Measurements from ENCODE around the gene ERAL1. TPM values are rescaled to one million over a fixed set of nuclear protein-coding genes. Genes with fewer than 3 reads are reported as not detected.

ERAL1 gene
- total and polyA plus RNA-seq, 2 of the 4 experiments (the other 2 are of a cell fraction), result 34.1 to 62.3 TPM

- no peaks in the 10 kb centered on the region for H3K4me1 ChIP-seq (ENCODE audit: control insufficient read depth, insufficient read depth, low read length)
- dilution Hi-C loops (cut with HindIII; ENCODE audit: low sequenced_read_pairs, unreplicated experiment) (no loop called here), in situ Hi-C loops (cut with MboI; ENCODE audit: low sequenced_read_pairs) (no loop called here), intact Hi-C loops (cut with micrococcal nuclease) (no loop called here)
- no peak overlapping the region for H2AK5ac ChIP-seq (ENCODE audit: low read depth, low read length)
- TF ChIP-seq CEBPB (IDR thresholded peaks at IDR 0.05; ENCODE audit: low read depth, low read length) (no peak), POLR2A (IDR thresholded peaks at IDR 0.05; ENCODE audit: low read depth, low read length) (no peak), CTCF (conservative IDR thresholded peaks at IDR 0.05; ENCODE audit: low read depth, low read length) (no peak), RAD21 (IDR thresholded peaks at IDR 0.05; ENCODE audit: low read length) (no peak), ELK1 (IDR thresholded peaks at IDR 0.05; ENCODE audit: borderline replicate concordance, low read depth, low read length) (no peak), RFX5 (IDR thresholded peaks at IDR 0.05; ENCODE audit: low read depth, low read length) (no peak), NFE2L2 (IDR thresholded peaks at IDR 0.05; ENCODE audit: low read depth, low read length) (no peak), USF2 (IDR thresholded peaks at IDR 0.05; ENCODE audit: low read depth, low read length) (no peak), CHD1 (IDR thresholded peaks at IDR 0.05; ENCODE audit: low read depth, low read length) (no peak), SMC3 (IDR thresholded peaks at IDR 0.05; ENCODE audit: low read depth, low read length) (no peak), MXI1 (IDR thresholded peaks at IDR 0.05; ENCODE audit: borderline replicate concordance, low read depth, low read length) (no peak), BHLHE40 (IDR thresholded peaks at IDR 0.05; ENCODE audit: low read depth, low read length) (no peak), MAZ (IDR thresholded peaks at IDR 0.05; ENCODE audit: borderline replicate concordance, low read depth, low read length) (no peak)
- no peak overlapping the region for H3K4me3 ChIP-seq (ENCODE audit: insufficient read depth, low read depth, low read length)
- H3K4ac ChIP-seq (ENCODE audit: low read depth, low read length), result no peak overlapping the region
- ChIA-PET POLR2A (ENCODE audit: unreplicated experiment) (no interaction called here), CTCF (no interaction called here)
- H2BK15ac ChIP-seq (ENCODE audit: low read depth, low read length), result no peak overlapping the region
- H3K9me3 ChIP-seq (ENCODE audit: control insufficient read depth, insufficient read depth, low read length), result no peaks in the 10 kb centered on the region
- H3K79me1 ChIP-seq (ENCODE audit: low read depth in 1 of 2, low read length in 2 of 2), result no peaks in the 10 kb centered on the region
- no peak overlapping the region for H3K27ac ChIP-seq (ENCODE audit: insufficient read depth, low read length)
- no peak overlapping the region for H4K8ac ChIP-seq (ENCODE audit: low read depth in 2 of 2, low read length in 2 of 2)
- no peaks in the 10 kb centered on the region for H3K9me1 ChIP-seq (ENCODE audit: insufficient read depth, low read length)
- 84% methylated on average over 3 of the region's 13 CpGs; no CpG with 5 or more reads in 1 of the 2 experiments for whole genome bisulfite sequencing, 2 experiments (ENCODE audit: extremely low coverage in 2 of 2, insufficient read length in 1 of 2)
- H3K27me3 ChIP-seq (ENCODE audit: control insufficient read depth, insufficient read depth, low read length), result 0 out of 2 replicates have a peak, but pooled peaks cover 2% of the 10 kb centered on the region
- no peak overlapping the region for H2BK120ac ChIP-seq (ENCODE audit: low read depth, low read length)
- DNase-seq (no peak), ATAC-seq (ENCODE audit: low read depth) (no peak)
- no peak overlapping the region; the same call in 1 of the 2 replicates for H3K9ac ChIP-seq (ENCODE audit: low read depth, low read length)
- H2BK20ac ChIP-seq (ENCODE audit: low read depth, low read length), result no peak overlapping the region
- H2AK9ac ChIP-seq (replicated peaks; ENCODE audit: low read depth, low read length, poor library complexity), result no peak overlapping the region
- BruUV-seq (replicated peaks), result no TSS peak
- no peak overlapping the region for H4K5ac ChIP-seq (ENCODE audit: low read depth, low read length)
- no peak overlapping the region for H3K18ac ChIP-seq (ENCODE audit: low read depth, low read length)
- no peak overlapping the region for H2AFZ ChIP-seq (replicated peaks; ENCODE audit: low read length, poor library complexity)
- no peak overlapping the region for H3K23ac ChIP-seq (ENCODE audit: low read depth, low read length)
- H2BK5ac ChIP-seq (ENCODE audit: low read depth, low read length, poor library complexity, severe bottlenecking), result no peak overlapping the region
- no peak overlapping the region for H3K4me2 ChIP-seq (ENCODE audit: low read depth, low read length)
- H3K36me3 ChIP-seq (ENCODE audit: control insufficient read depth, insufficient read depth, low read length), result no peaks in the 10 kb centered on the region
- no peaks in the 10 kb centered on the region for H4K20me1 ChIP-seq (ENCODE audit: insufficient read depth, low read length)
- H3K14ac ChIP-seq (replicated peaks; ENCODE audit: low read depth, low read length), result no peak overlapping the region
- H4K91ac ChIP-seq (ENCODE audit: insufficient read depth, low read depth, low read length), result no peak overlapping the region
- H3K56ac ChIP-seq (ENCODE audit: extremely low read depth, insufficient read depth, low read length), result no peak overlapping the region
These were observed 11.3 kb downstream of the ERAL1 start for GRCh38 chr17:28865946-28866752.
